ENCODE results near the gene ST6GALNAC3.

Gene ST6GALNAC3

GRCh38 chr1:76503736-76504135 is 429.2 kb downstream of the ST6GALNAC3 start:
- no peak for DNase-seq (ENCODE audit: low read depth)

- no peak for DNase-seq (ENCODE audit: low read depth)
These were observed 432.8 kb downstream of the ST6GALNAC3 start for GRCh38 chr1:76507376-76507775.

- no peak for DNase-seq (ENCODE audit: low read depth)
These were observed 434.3 kb downstream of the ST6GALNAC3 start for GRCh38 chr1:76508871-76509270.

GRCh38 chr1:76510672-76511557 is 436.4 kb downstream of the ST6GALNAC3 start:
- DNase-seq (ENCODE audit: low read depth) = no peak

- no peak for DNase-seq (ENCODE audit: low read depth)
These were observed 437.1 kb downstream of the ST6GALNAC3 start for GRCh38 chr1:76511558-76512179.

GRCh38 chr1:76530953-76531352 is 456.4 kb downstream of the ST6GALNAC3 start:
- DNase-seq (ENCODE audit: low read depth) = no peak

GRCh38 chr1:76541618-76542017 is 467.1 kb downstream of the ST6GALNAC3 start:
- no peak for DNase-seq (ENCODE audit: low read depth)

GRCh38 chr1:76542359-76542758 is 467.8 kb downstream of the ST6GALNAC3 start:
- no peak for DNase-seq (ENCODE audit: low read depth)

- DNase-seq (ENCODE audit: low read depth) = no peak
These were observed 468.9 kb downstream of the ST6GALNAC3 start for GRCh38 chr1:76543495-76543894.

- DNase-seq (ENCODE audit: low read depth) = no peak
These were observed 471.9 kb downstream of the ST6GALNAC3 start for GRCh38 chr1:76546354-76546933.

GRCh38 chr1:76547916-76548315 is 473.4 kb downstream of the ST6GALNAC3 start:
- DNase-seq (ENCODE audit: low read depth) = no peak

GRCh38 chr1:76548513-76549100 is 474.1 kb downstream of the ST6GALNAC3 start:
- no peak for DNase-seq (ENCODE audit: low read depth)

GRCh38 chr1:76554283-76554682 is 479.7 kb downstream of the ST6GALNAC3 start:
- no peak for DNase-seq (ENCODE audit: low read depth)

GRCh38 chr1:76562292-76562691 is 487.7 kb downstream of the ST6GALNAC3 start:
- no peak for DNase-seq (ENCODE audit: low read depth)

- DNase-seq (ENCODE audit: low read depth) = no peak
These were observed 494.2 kb downstream of the ST6GALNAC3 start for GRCh38 chr1:76568573-76569238.

- no peak for DNase-seq (ENCODE audit: low read depth)
These were observed 496.7 kb downstream of the ST6GALNAC3 start for GRCh38 chr1:76571248-76571647.

- no peak for DNase-seq (ENCODE audit: low read depth)
These were observed 497.7 kb downstream of the ST6GALNAC3 start for GRCh38 chr1:76572229-76572628.

GRCh38 chr1:76576876-76577524 is 502.5 kb downstream of the ST6GALNAC3 start:
- DNase-seq (ENCODE audit: low read depth) = no peak

- no peak for DNase-seq (ENCODE audit: low read depth)
These were observed 503.1 kb downstream of the ST6GALNAC3 start for GRCh38 chr1:76577525-76578185.

GRCh38 chr1:76580206-76580605 is 505.7 kb downstream of the ST6GALNAC3 start:
- no peak for DNase-seq (ENCODE audit: low read depth)

GRCh38 chr1:76581712-76582111 is 507.2 kb downstream of the ST6GALNAC3 start:
- DNase-seq (ENCODE audit: low read depth) = no peak
